Ovary (tissue), 9 donors: ENCODE data around the gene TYW1. TPM values are rescaled to one million over a fixed set of nuclear protein-coding genes. Genes with fewer than 3 reads are reported as not detected.
A peak's percentile ranks its signal among the peaks of the same experiment; 100 is the strongest.
"Not testable (repeated sequence)": the region's sequence is repeated elsewhere in the genome, so short reads cannot be mapped to it uniquely, and the experiment has no call there.

Experiments used
- DNase-seq, 5 donors: peaks; one replicate each; pipeline ENCODE4 v3.0.0-alpha.2; 2019 to 2020
- H3K27ac ChIP-seq, 2 donors: fragments of 200-600 bp; one replicate each; pipeline versions ENCODE4 v1.5.1 to v1.8.0; 2019 to 2022
- H3K27me3 ChIP-seq: fragments of 200-600 bp; one replicate; pipeline ENCODE4 v1.8.0; 2022
- H3K36me3 ChIP-seq: fragments of 200-600 bp; sonication (generic); one replicate; pipeline ENCODE4 v1.5.1; 2019
- H3K4me1 ChIP-seq: one replicate; pipeline ENCODE4 v1.8.1; 2013; ENCODE audit warnings: mild to moderate bottlenecking, moderate library complexity; ENCODE audit not compliant: insufficient read depth
- H3K4me3 ChIP-seq: fragments of 200-600 bp; sonication (generic); one replicate; pipeline ENCODE4 v1.5.1; 2017
- H3K9me3 ChIP-seq, 2 donors: fragments of 200-600 bp in 1 of 2; sonication (generic) in 1 of 2; one replicate each; pipeline versions ENCODE4 v1.5.1 to v1.8.1; 2013 to 2019; ENCODE audit warnings: mild to moderate bottlenecking in 1 of 2, moderate library complexity in 1 of 2
- EP300 ChIP-seq: sonication (generic); formaldehyde crosslinking; IDR thresholded peaks from one replicate; pipeline ENCODE4 v1.6.1; 2017; ENCODE audit warnings: antibody characterized with exemption
- POLR2A ChIP-seq: fragments of 450-650 bp; IDR thresholded peaks from one replicate; pipeline ENCODE4 v1.6.1; 2017; ENCODE audit warnings: antibody characterized with exemption, mild to moderate bottlenecking, moderate library complexity
- WGBS, 3 donors: extraction: QIAGEN DNeasy Blood & Tissue Kit in 1 of 3; methylation state at CpG; one replicate each; pipeline versions ENCODE4 v1.1.5 to v1.1.7; 2013 to 2017; 5-methylcytosine and 5-hydroxymethylcytosine counted together
- intact Hi-C, 4 donors: fragments of 100-400 bp; cut with DNase I; formaldehyde crosslinking; loops; one replicate each; pipeline versions ENCODE4 v1.11.0 to v1.15.1; 2022 to 2023
- polyA plus RNA-seq, 2 donors: library from polyadenylated mRNA; stranded (reverse); fragments of 200-250 nt in 1 of 2; fragments of 350-450 nt in 1 of 2; fragmentation: Illumina TruSeq in 1 of 2; extraction: RNeasy Lipid Tissue Mini Kit (QIAGEN cat#74804) in 1 of 2; gene quantifications; one replicate each; pipeline ENCODE4 v1.2.3, GENCODE V29; 2013 to 2014
- total RNA-seq, 7 donors: library from RNA; depleted of rRNA in 2 of 7; stranded (reverse); fragments of >200 nt in 2 of 7; fragmentation: NEBNext Ultra II Directional in 3 of 7; extraction: Animal tissue kit (Norgen Biotek cat#: 25700) in 3 of 7; gene quantifications; one replicate each; pipeline versions ENCODE4 v1.1.0 to v1.2.4, GENCODE V29; 2016 to 2023
- TF ChIP-seq, protein P1 (sequence below), 3 donors: fragments of 450-650 bp in 2 of 3; fragments of 200-600 bp in 1 of 3; IDR thresholded peaks; one replicate each; pipeline versions ENCODE4 v1.5.1 to v1.8.0; 2016 to 2022; ENCODE audit warnings: antibody characterized with exemption in 3 of 3, mild to moderate bottlenecking in 1 of 3
- donor health status: DM: no; HTN: no; CAD: no; lungs with moderate emphysema.
- donor health status: DM: no; HTN: no; CAD: no.
- donor health status: Bipolar disorder and iron deficiency.
- donor health status: DM: yes; HTN: yes; CAD: no.
- donor health status: DM: no; HTN: no; CAD: no.
- donor health status: DM: yes; HTN: yes; CAD: no.

TYW1 gene
- total and polyA plus RNA-seq, 9 donors, result 17.3 to 45.6 (median 22.4) TPM

- intact Hi-C loops, H3K9me3 ChIP-seq, H3K27me3 ChIP-seq, H3K4me1 ChIP-seq, H3K36me3 ChIP-seq: not testable (repeated sequence)
- Histone ChIP-seq H3K27ac (peak overlapping the region; percentile 87 to 99), H3K4me3 (peak overlapping the region; percentile 75)
- 0 to 1% (median 0%) methylated on average over 9 of the region's 9 CpGs for WGBS, 3 donors
- TF ChIP-seq, protein P1, sequence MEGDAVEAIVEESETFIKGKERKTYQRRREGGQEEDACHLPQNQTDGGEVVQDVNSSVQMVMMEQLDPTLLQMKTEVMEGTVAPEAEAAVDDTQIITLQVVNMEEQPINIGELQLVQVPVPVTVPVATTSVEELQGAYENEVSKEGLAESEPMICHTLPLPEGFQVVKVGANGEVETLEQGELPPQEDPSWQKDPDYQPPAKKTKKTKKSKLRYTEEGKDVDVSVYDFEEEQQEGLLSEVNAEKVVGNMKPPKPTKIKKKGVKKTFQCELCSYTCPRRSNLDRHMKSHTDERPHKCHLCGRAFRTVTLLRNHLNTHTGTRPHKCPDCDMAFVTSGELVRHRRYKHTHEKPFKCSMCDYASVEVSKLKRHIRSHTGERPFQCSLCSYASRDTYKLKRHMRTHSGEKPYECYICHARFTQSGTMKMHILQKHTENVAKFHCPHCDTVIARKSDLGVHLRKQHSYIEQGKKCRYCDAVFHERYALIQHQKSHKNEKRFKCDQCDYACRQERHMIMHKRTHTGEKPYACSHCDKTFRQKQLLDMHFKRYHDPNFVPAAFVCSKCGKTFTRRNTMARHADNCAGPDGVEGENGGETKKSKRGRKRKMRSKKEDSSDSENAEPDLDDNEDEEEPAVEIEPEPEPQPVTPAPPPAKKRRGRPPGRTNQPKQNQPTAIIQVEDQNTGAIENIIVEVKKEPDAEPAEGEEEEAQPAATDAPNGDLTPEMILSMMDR (IDR thresholded peaks at IDR 0.05), result peak in 2 of 3 donors; percentile 16 to 25
- peak; percentile 44 to 68 (median 58) for DNase-seq
Measured at GRCh38 chr7:66994691-66995049, 2.0 kb upstream of the TYW1 start.

DNA sequence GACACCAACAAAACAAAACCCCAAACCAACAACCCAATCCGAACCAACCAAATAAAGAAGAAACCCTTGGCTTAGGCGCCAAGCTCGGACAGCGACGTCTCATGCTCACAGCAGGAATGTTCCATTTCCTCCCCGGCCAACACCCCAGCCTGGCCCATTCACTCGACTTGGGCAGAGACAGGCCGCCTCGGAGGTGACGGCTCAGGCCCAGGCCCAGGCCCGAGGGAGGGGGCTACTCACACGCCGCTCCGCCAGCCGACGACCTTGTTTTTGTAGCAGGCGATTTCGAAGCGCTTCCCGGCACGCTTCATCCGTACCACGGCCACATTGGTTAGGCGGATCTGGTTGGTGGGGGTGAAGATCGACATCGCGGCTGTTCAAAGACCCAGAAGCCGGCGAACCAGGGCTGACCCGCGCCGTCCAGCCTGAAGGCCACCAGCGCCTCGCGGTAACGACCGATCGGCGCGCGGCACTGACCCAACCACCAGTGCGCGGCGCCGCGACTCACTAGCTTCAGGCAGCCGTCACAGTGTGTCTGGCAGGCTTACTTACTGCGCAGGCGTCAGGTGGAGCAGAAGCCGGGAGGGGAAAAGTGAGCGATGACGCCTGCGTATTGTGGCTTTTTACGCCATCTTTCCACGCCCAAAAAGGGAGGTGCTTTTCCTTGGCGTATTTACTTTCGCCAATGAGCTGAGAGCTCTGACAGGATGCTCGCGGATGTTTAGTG is 1.4 kb upstream of the TYW1 start, which contains the start of gene SBDS:
Gene SBDS (minus strand): TSS at position 537 of the 727 bp plus-strand sequence. CDS start 169 bp downstream, at position 368.
- H3K36me3 ChIP-seq, intact Hi-C loops, H3K4me1 ChIP-seq, H3K27me3 ChIP-seq, H3K9me3 ChIP-seq: not testable (repeated sequence)
- peak; percentile 92 to 97 (median 92) for DNase-seq
- Histone ChIP-seq H3K27ac (peak within 1 kb of the TSS; percentile 87 to 99), H3K4me3 (peak within 1 kb of the TSS; percentile 75)
- 0% methylated on average over 58 to 59 of the region's 59 CpGs for WGBS, 3 donors
- TF ChIP-seq POLR2A, result peak; percentile 97
- TF ChIP-seq, protein P1 (IDR thresholded peaks at IDR 0.05), result peak in 2 of 3 donors; percentile 13 to 16

DNA sequence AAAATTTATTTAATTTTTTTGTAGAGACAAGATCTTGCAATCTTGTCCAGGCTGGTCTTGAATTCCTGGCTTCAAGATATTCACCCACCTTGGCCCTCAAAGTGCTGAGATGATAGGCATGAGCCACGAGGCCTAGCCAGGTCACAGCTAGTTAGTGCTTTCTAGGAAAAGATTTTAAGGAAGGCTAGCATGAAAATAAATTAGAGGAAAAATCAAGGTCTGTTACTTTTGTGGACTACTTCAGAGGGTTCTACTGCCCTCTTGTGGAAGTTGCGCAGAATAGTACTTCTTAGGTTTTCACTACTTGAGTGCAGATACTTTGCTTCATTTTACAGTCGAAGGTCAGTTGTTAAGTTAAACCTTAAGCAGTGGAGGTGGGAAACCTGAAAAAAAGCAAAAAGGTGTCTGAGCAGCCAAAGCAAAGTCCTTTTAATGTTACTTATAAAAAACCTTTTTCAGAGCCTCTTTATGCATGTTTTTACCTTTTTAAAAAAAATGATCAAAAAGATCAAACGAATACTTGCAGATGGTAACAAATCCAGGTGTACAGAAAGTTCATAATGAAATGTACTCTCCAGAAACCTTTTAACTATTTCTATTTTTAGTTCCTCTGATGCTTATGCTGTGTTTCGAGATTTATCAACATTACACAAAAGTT is 4.1 kb downstream of the TYW1 start:
- H3K27me3 ChIP-seq, intact Hi-C loops, H3K4me3 ChIP-seq, H3K9me3 ChIP-seq, H3K36me3 ChIP-seq, DNase-seq, H3K27ac ChIP-seq, H3K4me1 ChIP-seq: not testable (repeated sequence)
- 35 to 38% (median 37%) methylated on average over 4 to 5 of the region's 5 CpGs for WGBS, 3 donors

GRCh38 chr7:67004145-67004544 is 7.5 kb downstream of the TYW1 start:
- H3K9me3 ChIP-seq, H3K36me3 ChIP-seq, DNase-seq, H3K27me3 ChIP-seq, H3K27ac ChIP-seq, H3K4me1 ChIP-seq, intact Hi-C loops, H3K4me3 ChIP-seq: not testable (repeated sequence)
- 80 to 88% (median 80%) methylated on average over 2 of the region's 2 CpGs for WGBS, 3 donors

- DNase-seq, result no peak
- H3K4me3 ChIP-seq, result no peak overlapping the region
- no peaks in the 10 kb centered on the region for H3K36me3 ChIP-seq
- no peak overlapping the region for H3K27ac ChIP-seq
- H3K27me3 ChIP-seq, result no peaks in the 10 kb centered on the region
- intact Hi-C loops, result no loop called here
- no peaks in the 10 kb centered on the region for H3K9me3 ChIP-seq
- 83 to 93% (median 85%) methylated on average over 2 of the region's 2 CpGs for WGBS, 3 donors
- TF ChIP-seq EP300 (no peak), POLR2A (no peak)
- TF ChIP-seq, protein P1 (IDR thresholded peaks at IDR 0.05), result no peak
- no peaks in the 10 kb centered on the region for H3K4me1 ChIP-seq
Measured at GRCh38 chr7:67006965-67007364, 10.3 kb downstream of the TYW1 start.
